ENCODE results near the gene NRN1L.

Gene NRN1L

DNA sequence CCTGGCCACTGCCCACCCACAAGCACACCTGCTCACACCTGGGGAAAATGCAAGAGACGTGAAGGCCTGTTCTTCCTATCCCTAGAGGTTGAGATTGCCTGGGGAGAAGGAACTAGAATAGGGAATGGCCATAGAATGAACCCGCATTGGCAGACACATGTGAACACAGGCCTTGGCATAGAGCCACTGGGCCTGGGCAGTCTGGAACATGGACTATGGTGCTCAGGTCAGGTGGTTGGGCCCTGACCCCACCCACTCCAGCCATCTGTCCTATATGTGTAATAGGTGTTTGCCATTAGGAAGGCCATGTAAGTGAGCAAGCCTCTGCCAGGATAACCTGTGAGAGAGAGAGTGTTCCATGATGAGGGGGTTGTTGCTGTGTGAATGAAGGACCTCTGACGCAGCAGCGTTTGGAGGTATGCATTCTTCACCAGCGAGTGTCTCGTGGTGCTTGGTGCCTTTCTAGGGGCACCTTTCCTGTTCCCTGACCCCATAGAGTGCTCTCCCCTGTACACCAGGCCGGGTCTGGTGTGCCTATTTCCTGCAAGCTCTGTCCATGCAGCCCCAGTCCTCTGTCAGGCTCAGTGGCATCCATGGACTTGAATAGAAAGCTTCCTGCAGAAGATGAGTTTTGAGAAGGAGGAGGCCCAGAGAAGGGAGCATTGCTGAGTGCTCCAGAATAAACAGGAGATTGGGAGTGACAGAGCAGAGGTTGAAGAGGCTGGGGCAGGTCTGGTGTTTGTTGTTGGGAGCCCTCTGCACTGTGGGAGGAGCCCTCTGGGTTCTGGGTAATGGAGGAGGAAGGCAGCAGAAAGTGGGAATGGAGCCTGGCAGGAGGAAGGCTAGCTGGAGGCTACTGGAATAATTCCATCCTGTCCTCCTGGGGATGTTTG lies 31.4 kb downstream of the NRN1L start:
- POLR2A ChIA-PET = no interaction called here
- CTCF ChIA-PET = no interaction called here
- DNase-seq (ENCODE audit: extremely low spot score) = no peak
- TF ChIP-seq LEF1 (IDR thresholded peaks at IDR 0.05; ENCODE audit: borderline replicate concordance) = no peak

DNA sequence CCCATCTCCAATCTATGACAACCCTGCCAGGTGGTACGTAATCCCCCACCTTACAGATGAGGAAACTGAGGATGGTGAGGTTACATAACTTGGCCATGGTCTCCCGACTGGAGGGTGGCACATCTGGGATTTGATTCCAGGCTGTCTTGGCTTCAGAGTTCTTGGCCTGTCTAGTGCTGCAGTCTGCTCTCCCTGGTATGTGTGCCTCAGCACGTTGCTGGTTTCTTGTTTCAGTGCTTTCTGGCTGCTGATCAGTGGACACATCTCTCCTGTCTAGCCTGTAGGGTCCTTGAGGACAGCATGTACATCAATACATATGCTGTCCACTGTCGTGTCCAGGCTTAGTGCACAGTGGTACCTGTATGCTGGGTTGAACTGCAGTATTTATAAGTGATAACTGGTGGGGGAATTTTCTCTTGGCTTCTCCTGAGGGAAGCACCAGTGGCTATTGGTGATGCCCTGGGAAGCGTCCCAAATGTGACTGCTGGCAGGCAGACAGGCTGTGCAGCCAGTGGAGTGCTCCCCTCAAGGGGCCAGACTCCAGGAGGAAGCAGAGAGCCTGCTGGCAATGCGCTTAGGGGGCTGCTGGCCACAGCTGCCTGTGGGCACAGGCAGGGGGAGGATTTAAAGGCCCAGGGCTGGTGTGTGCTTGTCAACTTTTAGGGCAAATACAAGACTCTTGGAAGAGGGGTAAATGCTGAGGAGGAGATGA lies 32.6 kb downstream of the NRN1L start:
- DNase-seq (ENCODE audit: extremely low spot score) = no peak
- ChIA-PET CTCF (no interaction called here), POLR2A (no interaction called here)
- no peak for TF ChIP-seq CTBP1 (IDR thresholded peaks at IDR 0.05; ENCODE audit: borderline replicate concordance)
- no peak for TF ChIP-seq SUZ12 (IDR thresholded peaks at IDR 0.05)
- TF ChIP-seq BHLHE40 (IDR thresholded peaks at IDR 0.05; ENCODE audit: borderline replicate concordance) = no peak
- no peak for TF ChIP-seq FOXK2 (IDR thresholded peaks at IDR 0.05)
- no peak for TF ChIP-seq FOXM1 (IDR thresholded peaks at IDR 0.05; ENCODE audit: borderline replicate concordance)
- TF ChIP-seq ARNT (IDR thresholded peaks at IDR 0.05) = no peak
- no peak for TF ChIP-seq FOXA1 (IDR thresholded peaks at IDR 0.05)
- TF ChIP-seq TARDBP (IDR thresholded peaks at IDR 0.05) = no peak
- TF ChIP-seq ZNF384 (IDR thresholded peaks at IDR 0.05) = no peak
- TF ChIP-seq ELF4 (IDR thresholded peaks at IDR 0.05) = no peak
- no peak for TF ChIP-seq NFRKB (IDR thresholded peaks at IDR 0.05)
- no peak for TF ChIP-seq SP1 (IDR thresholded peaks at IDR 0.05)
- TF ChIP-seq L3MBTL2 (conservative IDR thresholded peaks at IDR 0.05) = no peak
- no peak for TF ChIP-seq LEF1 (IDR thresholded peaks at IDR 0.05; ENCODE audit: borderline replicate concordance)
- TF ChIP-seq, protein P1, sequence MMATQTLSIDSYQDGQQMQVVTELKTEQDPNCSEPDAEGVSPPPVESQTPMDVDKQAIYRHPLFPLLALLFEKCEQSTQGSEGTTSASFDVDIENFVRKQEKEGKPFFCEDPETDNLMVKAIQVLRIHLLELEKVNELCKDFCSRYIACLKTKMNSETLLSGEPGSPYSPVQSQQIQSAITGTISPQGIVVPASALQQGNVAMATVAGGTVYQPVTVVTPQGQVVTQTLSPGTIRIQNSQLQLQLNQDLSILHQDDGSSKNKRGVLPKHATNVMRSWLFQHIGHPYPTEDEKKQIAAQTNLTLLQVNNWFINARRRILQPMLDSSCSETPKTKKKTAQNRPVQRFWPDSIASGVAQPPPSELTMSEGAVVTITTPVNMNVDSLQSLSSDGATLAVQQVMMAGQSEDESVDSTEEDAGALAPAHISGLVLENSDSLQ (IDR thresholded peaks at IDR 0.05) = no peak
- no peak for TF ChIP-seq HDGF (IDR thresholded peaks at IDR 0.05; ENCODE audit: borderline replicate concordance)

DNA sequence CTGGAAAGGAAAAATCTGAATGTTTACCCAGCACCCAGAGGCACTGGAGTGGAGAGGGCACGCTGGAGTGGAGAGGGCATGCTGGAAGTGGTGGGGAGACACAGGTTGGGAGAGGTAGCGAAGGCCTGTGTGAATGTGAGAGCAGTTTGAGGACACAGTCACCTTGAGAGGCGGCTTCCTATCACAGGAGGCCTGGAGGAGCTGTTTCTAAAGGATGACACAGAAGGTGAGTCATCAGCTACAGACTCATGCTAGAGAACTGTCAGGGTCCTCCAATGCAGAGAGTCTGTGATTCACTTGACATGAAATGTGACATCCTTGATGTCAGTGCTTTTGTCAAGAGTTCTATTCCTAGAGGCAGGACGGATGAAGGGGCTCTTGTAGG lies 33.2 kb downstream of the NRN1L start:
- no peak for DNase-seq (ENCODE audit: extremely low spot score)
- TF ChIP-seq LEF1 (IDR thresholded peaks at IDR 0.05; ENCODE audit: borderline replicate concordance) (no peak), HDGF (IDR thresholded peaks at IDR 0.05; ENCODE audit: borderline replicate concordance) (no peak), TARDBP (IDR thresholded peaks at IDR 0.05) (no peak), ARNT (IDR thresholded peaks at IDR 0.05) (no peak), FOXA1 (IDR thresholded peaks at IDR 0.05) (no peak), L3MBTL2 (conservative IDR thresholded peaks at IDR 0.05) (no peak), SP1 (IDR thresholded peaks at IDR 0.05) (no peak), FOXM1 (IDR thresholded peaks at IDR 0.05; ENCODE audit: borderline replicate concordance) (no peak), ELF4 (IDR thresholded peaks at IDR 0.05) (no peak)
- POLR2A ChIA-PET = no interaction called here
- CTCF ChIA-PET = no interaction called here

DNA sequence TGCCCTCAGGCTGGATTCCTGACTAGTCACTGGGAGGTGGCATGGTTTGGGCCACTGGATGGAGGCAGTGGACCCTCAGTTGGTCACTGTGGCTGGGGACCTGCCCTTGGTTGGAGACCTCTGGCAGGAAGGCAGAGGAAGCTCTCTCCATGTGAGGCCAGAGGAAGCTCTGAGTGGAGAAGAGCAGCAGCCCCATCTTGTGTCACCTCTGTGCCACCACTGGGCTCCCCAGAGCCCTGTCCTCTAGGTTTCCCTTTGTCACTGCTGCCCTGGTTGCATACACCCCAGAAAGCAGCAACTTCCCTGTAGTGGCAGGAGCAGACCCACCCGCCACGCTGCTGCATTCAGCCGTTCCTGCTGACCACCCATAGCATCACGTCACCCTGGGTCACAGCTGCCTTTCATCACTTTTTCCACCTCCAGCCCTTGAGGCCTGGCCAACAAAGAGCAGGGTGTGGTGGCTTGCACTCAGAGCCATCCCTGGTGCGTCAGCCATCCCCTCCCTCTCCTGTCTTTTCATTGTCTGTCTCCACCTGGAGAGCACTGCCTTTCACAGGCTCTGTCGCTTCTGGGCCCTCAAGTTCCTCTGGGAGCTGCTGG lies 35.0 kb downstream of the NRN1L start:
- no peak for TF ChIP-seq NFRKB (IDR thresholded peaks at IDR 0.05)
- TF ChIP-seq TARDBP (IDR thresholded peaks at IDR 0.05) = no peak
- TF ChIP-seq HDGF (IDR thresholded peaks at IDR 0.05; ENCODE audit: borderline replicate concordance) = no peak
- TF ChIP-seq SUZ12 (IDR thresholded peaks at IDR 0.05) = no peak
- no peak for TF ChIP-seq FOXM1 (IDR thresholded peaks at IDR 0.05; ENCODE audit: borderline replicate concordance)
- no peak for TF ChIP-seq LEF1 (IDR thresholded peaks at IDR 0.05; ENCODE audit: borderline replicate concordance)
- no peak for TF ChIP-seq FOXK2 (IDR thresholded peaks at IDR 0.05)
- no peak for TF ChIP-seq L3MBTL2 (conservative IDR thresholded peaks at IDR 0.05)
- no peak for TF ChIP-seq ZNF384 (IDR thresholded peaks at IDR 0.05)
- TF ChIP-seq ELF4 (IDR thresholded peaks at IDR 0.05) = no peak
- TF ChIP-seq CTBP1 (IDR thresholded peaks at IDR 0.05; ENCODE audit: borderline replicate concordance) = no peak
- TF ChIP-seq BHLHE40 (IDR thresholded peaks at IDR 0.05; ENCODE audit: borderline replicate concordance) = no peak
- TF ChIP-seq, protein P1 (IDR thresholded peaks at IDR 0.05) = no peak
- TF ChIP-seq ARNT (IDR thresholded peaks at IDR 0.05) = no peak
- TF ChIP-seq FOXA1 (IDR thresholded peaks at IDR 0.05) = no peak
- no peak for TF ChIP-seq SP1 (IDR thresholded peaks at IDR 0.05)
- DNase-seq (ENCODE audit: extremely low spot score) = no peak
- POLR2A ChIA-PET = no interaction called here
- CTCF ChIA-PET = interaction anchor here (0.7 to 1.0 kb wide), 2 partner anchors 9 to 36 kb away, joined by 3 to 8 read pairs; no protein-coding TSS in a partner anchor

DNA sequence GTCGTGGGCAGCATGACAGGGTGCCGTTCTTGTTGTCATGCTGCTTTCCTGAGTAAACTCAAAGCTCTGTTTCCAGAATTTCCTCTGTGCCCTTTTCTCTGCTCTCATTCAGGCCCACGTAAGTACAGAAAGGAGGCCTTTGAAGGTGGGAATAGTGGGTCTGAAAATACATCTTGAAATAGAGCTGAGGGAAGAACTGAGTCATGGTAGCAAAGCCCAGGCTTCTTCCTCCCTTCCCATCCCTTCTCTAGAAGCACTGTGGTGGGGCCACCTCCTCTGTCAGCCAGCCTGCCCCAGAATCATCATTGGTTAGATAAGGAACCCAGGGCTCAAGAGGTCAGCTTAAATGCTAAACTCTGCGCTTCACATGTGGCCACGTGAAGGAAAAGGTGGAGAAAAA lies 37.5 kb downstream of the NRN1L start:
- CTCF ChIA-PET = no interaction called here
- TF ChIP-seq FOXK2 (IDR thresholded peaks at IDR 0.05) (no peak), ZNF384 (IDR thresholded peaks at IDR 0.05) (no peak), ELF4 (IDR thresholded peaks at IDR 0.05) (no peak), BHLHE40 (IDR thresholded peaks at IDR 0.05; ENCODE audit: borderline replicate concordance) (no peak), NFRKB (IDR thresholded peaks at IDR 0.05) (no peak), HDGF (IDR thresholded peaks at IDR 0.05; ENCODE audit: borderline replicate concordance) (no peak), SP1 (IDR thresholded peaks at IDR 0.05) (no peak), TARDBP (IDR thresholded peaks at IDR 0.05) (no peak), LEF1 (IDR thresholded peaks at IDR 0.05; ENCODE audit: borderline replicate concordance) (no peak), ARNT (IDR thresholded peaks at IDR 0.05) (no peak), FOXA1 (IDR thresholded peaks at IDR 0.05) (no peak), SUZ12 (IDR thresholded peaks at IDR 0.05) (no peak), CTBP1 (IDR thresholded peaks at IDR 0.05; ENCODE audit: borderline replicate concordance) (no peak)
- TF ChIP-seq, protein P1 (IDR thresholded peaks at IDR 0.05) = no peak
- no peak for DNase-seq (ENCODE audit: extremely low spot score)
- POLR2A ChIA-PET = no interaction called here
